Panc1 (cell line): ENCODE data around the gene CEACAM18.

Experiments
- POLR2AphosphoS5 ChIP-seq: IDR thresholded peaks from 2 replicates; pipeline ENCODE4 v1.6.1; 2012; ENCODE audit warnings: mild to moderate bottlenecking, low read depth, low read length, moderate library complexity
- TCF7L2 ChIP-seq: IDR thresholded peaks from 2 replicates; pipeline ENCODE4 v1.6.1; 2011; ENCODE audit warnings: mild to moderate bottlenecking, low read depth, low read length, inconsistent platforms
- TF ChIP-seq, protein P1 (sequence below): fragments of 450-650 bp; IDR thresholded peaks from 2 replicates; pipeline ENCODE4 v1.5.1; 2017; ENCODE audit warnings: mild to moderate bottlenecking
- TF ChIP-seq, protein P2 (sequence below), 2 experiments: IDR thresholded peaks; 2 replicates each; pipeline ENCODE4 v1.6.1; 2011 to 2012; ENCODE audit warnings: low read depth in 2 of 2, control low read depth in 1 of 2, low read length in 1 of 2, mild to moderate bottlenecking in 1 of 2, moderate library complexity in 1 of 2; ENCODE audit not compliant: insufficient read depth in 1 of 2

DNA sequence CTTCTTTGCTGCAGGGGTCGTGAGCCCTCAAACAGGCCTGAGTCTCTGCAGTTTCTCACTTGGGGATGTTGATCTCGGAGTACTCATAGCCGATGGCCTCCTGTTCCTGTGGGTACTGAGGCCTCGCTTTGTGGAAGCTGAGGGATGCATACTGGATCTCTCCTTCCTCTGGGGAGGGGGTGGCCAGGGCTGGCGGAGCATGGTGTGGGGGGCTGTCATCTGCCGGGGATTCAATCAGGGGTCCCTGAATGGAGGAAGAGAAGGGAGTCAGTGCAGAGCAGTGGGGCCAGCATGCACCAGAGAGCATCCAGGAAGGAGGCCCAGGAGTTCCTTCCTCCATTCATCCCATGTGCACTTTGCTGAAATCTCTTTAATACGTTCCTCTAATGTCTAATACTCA, 13.2 kb downstream of the CEACAM18 start:
- no peak for TF ChIP-seq POLR2AphosphoS5
- TF ChIP-seq, protein P1, sequence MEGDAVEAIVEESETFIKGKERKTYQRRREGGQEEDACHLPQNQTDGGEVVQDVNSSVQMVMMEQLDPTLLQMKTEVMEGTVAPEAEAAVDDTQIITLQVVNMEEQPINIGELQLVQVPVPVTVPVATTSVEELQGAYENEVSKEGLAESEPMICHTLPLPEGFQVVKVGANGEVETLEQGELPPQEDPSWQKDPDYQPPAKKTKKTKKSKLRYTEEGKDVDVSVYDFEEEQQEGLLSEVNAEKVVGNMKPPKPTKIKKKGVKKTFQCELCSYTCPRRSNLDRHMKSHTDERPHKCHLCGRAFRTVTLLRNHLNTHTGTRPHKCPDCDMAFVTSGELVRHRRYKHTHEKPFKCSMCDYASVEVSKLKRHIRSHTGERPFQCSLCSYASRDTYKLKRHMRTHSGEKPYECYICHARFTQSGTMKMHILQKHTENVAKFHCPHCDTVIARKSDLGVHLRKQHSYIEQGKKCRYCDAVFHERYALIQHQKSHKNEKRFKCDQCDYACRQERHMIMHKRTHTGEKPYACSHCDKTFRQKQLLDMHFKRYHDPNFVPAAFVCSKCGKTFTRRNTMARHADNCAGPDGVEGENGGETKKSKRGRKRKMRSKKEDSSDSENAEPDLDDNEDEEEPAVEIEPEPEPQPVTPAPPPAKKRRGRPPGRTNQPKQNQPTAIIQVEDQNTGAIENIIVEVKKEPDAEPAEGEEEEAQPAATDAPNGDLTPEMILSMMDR = no peak
- no peak for TF ChIP-seq TCF7L2
- TF ChIP-seq, protein P2, sequence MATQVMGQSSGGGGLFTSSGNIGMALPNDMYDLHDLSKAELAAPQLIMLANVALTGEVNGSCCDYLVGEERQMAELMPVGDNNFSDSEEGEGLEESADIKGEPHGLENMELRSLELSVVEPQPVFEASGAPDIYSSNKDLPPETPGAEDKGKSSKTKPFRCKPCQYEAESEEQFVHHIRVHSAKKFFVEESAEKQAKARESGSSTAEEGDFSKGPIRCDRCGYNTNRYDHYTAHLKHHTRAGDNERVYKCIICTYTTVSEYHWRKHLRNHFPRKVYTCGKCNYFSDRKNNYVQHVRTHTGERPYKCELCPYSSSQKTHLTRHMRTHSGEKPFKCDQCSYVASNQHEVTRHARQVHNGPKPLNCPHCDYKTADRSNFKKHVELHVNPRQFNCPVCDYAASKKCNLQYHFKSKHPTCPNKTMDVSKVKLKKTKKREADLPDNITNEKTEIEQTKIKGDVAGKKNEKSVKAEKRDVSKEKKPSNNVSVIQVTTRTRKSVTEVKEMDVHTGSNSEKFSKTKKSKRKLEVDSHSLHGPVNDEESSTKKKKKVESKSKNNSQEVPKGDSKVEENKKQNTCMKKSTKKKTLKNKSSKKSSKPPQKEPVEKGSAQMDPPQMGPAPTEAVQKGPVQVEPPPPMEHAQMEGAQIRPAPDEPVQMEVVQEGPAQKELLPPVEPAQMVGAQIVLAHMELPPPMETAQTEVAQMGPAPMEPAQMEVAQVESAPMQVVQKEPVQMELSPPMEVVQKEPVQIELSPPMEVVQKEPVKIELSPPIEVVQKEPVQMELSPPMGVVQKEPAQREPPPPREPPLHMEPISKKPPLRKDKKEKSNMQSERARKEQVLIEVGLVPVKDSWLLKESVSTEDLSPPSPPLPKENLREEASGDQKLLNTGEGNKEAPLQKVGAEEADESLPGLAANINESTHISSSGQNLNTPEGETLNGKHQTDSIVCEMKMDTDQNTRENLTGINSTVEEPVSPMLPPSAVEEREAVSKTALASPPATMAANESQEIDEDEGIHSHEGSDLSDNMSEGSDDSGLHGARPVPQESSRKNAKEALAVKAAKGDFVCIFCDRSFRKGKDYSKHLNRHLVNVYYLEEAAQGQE (IDR thresholded peaks at IDR 0.05; ENCODE audit: insufficient read depth in 1 of 2, low read depth in 2 of 2, low read length in 1 of 2) = no peak
